Activated CD4-positive, alpha-beta T cell treated with anti-CD3 and anti-CD28 coated beads, Interleukin-2, amount 50 U/mL, for 48 hours (primary cell): ENCODE results near the gene TYRP1.

ENCODE experiments used
- DNase-seq, 2 experiments: peaks; one replicate each; pipeline ENCODE4 v3.0.0-alpha.2; 2020

Gene TYRP1

GRCh38 chr9:12697719-12698118 lies 4.5 kb downstream of the TYRP1 start:
- no peak for DNase-seq

DNA sequence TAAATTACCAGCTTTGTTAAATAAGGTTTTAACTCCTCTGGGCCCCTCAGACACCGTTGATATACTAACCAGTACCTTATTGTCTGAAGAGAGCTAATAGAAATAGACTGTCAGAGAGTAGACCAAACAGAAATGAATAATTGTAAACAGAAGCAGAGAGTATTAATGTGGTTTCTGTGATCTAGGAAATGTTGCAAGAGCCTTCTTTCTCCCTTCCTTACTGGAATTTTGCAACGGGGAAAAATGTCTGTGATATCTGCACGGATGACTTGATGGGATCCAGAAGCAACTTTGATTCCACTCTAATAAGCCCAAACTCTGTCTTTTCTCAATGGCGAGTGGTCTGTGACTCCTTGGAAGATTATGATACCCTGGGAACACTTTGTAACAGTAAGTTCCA lies 5.1 kb downstream of the TYRP1 start:
- DNase-seq: no peak

- DNase-seq: no peak
These were observed 5.8 kb downstream of the TYRP1 start for GRCh38 chr9:12698986-12699385.

- no peak for DNase-seq
These were observed 6.3 kb downstream of the TYRP1 start for GRCh38 chr9:12699529-12699928.

GRCh38 chr9:12701126-12701525 lies 7.9 kb downstream of the TYRP1 start:
- no peak for DNase-seq

DNA sequence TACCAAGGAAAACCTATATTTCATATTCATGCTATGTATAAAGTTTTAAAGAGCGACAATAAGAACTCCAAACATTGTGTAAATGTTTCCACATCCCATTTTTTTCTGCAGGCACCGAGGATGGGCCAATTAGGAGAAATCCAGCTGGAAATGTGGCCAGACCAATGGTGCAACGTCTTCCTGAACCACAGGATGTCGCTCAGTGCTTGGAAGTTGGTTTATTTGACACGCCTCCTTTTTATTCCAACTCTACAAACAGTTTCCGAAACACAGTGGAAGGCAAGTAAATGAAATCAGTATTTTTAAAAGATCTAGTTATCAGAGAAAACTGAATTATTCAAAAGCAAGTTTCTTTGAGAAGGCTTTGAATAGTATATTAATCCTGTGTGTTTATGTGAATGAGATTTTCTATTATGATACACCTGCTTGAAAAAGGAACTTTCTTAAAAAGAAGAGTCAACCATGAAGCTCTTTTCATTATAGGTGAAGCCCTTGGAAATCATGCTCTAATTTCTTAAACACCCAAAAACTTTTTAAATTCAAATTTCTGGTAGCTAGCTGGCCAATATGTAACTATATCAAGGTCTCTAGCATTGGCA lies 9.1 kb downstream of the TYRP1 start:
- no peak for DNase-seq

GRCh38 chr9:12703996-12704395 lies 10.8 kb downstream of the TYRP1 start:
- no peak for DNase-seq

GRCh38 chr9:12705738-12706391 lies 12.7 kb downstream of the TYRP1 start:
- DNase-seq: no peak

GRCh38 chr9:12708562-12709298 lies 15.5 kb downstream of the TYRP1 start:
- no peak for DNase-seq

- no peak for DNase-seq
These were observed 19.3 kb downstream of the TYRP1 start for GRCh38 chr9:12712532-12712931.

- no peak for DNase-seq
These were observed 22.1 kb downstream of the TYRP1 start for GRCh38 chr9:12715268-12715667.

DNA sequence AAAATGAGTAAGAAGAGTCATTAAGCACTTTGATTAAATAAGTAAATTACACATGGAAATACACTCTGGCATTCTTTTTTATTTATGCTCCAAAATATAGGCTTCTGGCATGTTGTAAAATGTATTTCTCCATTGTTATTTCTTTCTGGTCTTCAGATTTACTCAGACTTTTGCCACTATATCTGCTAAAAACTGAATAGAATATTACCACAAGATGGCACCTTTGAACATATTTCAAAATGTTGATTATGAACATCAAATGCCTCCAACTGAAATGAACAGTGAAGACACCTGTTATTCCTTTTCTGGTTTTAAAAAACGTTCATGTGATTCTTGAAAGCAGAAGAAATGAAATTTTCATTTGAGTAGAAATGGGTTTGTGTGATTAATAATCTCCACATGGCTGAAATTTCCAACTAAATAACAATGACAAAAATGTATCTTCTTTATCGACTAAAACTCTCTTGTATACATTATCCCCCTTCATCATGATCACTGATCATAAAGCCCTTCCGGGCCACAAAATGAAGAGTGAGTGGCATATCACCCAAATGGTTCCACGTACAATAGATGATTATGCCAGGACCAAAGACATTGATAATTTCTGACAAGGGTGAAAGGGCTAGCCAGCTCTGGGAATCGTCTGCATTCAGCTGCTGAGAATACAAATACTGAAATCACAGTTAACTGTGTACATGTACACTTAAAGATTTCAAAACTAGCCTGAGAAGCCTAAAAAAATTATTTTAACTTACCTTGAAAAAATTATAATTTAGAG lies 23.8 kb downstream of the TYRP1 start:
- no peak for DNase-seq

DNA sequence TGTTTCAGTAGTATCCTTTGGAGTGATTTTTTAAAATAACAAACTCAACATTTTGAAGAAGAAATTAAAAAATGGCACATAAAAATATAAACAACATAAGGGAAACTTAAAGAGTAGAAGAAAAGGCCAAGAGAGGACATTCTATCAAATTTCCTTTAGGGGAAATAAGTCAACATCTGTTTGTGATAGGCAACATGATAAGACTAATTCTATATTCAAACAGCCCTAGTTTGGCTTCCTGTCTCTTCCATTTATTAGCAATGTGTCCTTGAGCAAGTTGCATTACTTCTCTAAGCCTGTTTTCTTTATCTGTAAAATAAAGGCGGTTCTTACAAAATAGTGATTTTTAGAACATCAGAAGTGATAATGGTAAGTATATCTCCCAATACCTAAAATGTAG lies 24.7 kb downstream of the TYRP1 start:
- no peak for DNase-seq

- DNase-seq: no peak
These were observed 25.4 kb downstream of the TYRP1 start for GRCh38 chr9:12718482-12719026.

- no peak for DNase-seq
These were observed 26.2 kb downstream of the TYRP1 start for GRCh38 chr9:12719431-12719830.

DNA sequence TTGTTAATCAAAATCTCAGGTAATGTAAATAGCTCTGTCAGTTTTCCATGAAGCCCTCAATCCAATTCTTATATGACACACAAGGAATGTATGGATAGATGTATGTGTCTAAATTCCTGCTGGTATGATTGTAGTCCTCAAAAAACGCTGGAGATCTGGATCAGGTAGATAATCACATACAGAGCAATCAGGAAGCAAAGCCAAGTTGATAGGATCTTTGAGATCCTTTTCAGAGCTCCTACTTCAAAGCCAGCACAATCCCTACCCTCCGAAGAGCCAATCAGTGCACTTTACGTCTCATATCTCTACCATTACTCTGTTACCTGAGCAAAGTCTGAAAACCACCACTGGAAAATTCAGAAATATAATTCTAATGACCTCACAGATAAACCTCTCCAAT lies 27.4 kb downstream of the TYRP1 start:
- no peak for DNase-seq

DNA sequence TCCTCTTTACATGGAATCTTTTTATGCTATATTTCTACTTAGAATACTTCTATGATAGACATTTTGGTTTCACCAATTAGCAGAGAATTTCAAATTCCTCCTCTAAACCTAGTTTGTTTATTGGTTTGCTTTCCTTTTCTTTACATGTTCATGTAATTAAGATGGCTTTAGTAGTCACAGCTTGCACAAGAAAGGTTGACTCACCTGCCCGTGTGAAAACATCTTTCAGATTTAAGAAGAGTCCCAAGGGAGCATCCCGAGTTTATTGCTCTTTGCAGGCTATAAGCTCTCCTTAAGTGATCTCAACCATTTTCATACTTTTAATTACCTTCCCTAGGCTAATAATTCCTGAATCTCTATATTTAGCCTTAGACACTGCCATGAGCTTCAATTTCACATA lies 28.9 kb downstream of the TYRP1 start:
- no peak for DNase-seq

DNA sequence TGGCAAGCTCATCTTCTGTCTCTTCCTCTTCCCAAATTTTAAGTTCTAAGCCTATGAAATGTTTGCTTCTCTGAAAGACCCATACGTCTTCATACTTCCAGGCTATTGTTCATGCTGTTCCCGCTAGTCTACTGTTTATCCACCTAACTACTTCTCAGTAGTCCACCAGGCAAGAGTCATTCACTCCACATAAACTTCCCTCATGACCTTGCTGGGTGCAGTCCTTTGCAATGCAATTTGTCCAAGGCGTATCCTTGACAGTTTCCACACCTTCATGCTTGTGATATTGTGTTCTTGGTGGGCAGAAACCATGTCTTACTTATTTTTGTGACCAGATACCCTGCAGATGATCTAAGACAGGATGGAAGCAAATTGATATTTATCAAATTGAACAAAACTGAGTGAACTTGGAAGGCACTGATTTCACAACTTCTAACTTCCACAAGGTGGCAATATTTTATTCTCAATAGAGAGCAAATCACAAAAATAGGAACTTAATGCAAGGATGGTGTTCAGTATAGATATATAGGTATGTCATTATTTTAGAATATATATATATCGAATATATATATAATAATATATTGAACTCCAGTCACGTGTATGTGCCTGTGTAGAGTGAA lies 30.3 kb downstream of the TYRP1 start:
- no peak for DNase-seq

GRCh38 chr9:12726795-12727194 lies 33.6 kb downstream of the TYRP1 start:
- no peak for DNase-seq

DNA sequence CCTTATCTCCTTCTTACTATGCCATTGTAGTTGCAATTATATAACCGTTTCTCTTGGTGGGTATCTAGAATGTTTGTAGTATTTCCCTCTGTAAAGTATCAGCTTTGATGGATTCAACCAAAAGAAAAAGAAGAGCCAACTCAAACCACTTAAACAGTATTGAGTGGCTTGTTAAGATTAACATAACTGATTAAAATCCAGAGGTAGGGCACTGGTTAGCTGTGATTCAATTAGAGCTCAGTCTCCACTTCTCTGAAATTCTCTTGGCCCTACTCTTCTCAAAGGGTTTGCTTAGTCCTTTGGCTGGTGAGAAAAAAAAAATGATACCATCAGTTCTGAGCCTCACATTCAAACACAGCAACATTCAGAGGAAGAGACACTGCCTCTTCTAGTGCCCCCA lies 37.0 kb downstream of the TYRP1 start:
- no peak for DNase-seq

- no peak for DNase-seq
These were observed 37.7 kb downstream of the TYRP1 start for GRCh38 chr9:12730927-12731326.

DNA sequence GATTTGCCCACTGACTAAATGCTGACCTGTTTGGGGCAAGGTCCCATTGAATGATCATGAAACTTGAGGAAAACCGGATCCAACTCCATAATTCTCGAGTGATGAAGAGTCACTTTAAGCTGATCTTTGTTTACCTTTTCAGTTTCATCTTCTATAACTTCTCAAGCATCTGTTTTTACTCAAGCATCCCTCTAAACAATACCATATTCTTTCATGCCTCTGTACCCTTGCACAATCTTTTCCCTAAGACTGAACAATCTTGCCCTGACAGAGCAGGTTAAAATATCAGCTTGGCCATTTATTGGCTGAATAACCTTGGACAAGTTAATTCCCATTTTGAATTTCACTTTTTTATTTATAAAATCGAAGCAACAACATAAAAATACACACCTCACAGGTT lies 39.8 kb downstream of the TYRP1 start:
- DNase-seq: no peak

DNA sequence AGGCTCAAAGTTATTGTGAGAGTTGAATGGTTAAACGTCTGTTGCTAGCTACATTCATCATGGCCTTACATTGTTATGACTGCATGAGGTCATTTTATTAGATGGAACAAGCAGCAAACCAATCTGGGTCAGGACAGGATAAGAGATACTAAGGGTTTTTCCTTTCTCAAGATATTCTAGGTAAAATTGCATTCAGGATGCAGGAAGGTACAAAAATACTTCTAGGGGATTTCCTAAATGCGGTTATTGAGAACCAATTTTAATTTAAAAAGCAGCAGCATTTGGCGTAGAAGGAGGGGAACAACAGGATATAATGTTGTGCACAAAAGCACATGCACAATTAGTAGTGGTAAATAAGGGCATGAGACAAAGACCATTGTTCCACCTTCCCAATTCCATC lies 42.5 kb downstream of the TYRP1 start:
- DNase-seq: no peak
